SK-N-MC (cell line): ENCODE data around the gene GTF3C6.
"Not testable (repeated sequence)": the region's sequence is repeated elsewhere in the genome, so short reads cannot be mapped to it uniquely, and the experiment has no call there.

Source experiments
- DNase-seq: peaks from one replicate; pipeline ENCODE4 v3.0.0-alpha.2; 2011; ENCODE audit warnings: low read depth, low spot score
- H3K27ac ChIP-seq: fragments of 200-600 bp; sonication (generic); 2 replicates; pipeline ENCODE4 v1.5.1; 2016; ENCODE audit warnings: mixed run types
- H3K36me3 ChIP-seq: fragments of 200-600 bp; sonication (generic); 2 replicates; pipeline ENCODE4 v1.6.1; 2017; ENCODE audit warnings: antibody characterized with exemption, low read length, mixed read lengths; ENCODE audit not compliant: insufficient read depth
- H3K4me3 ChIP-seq: fragments of 200-600 bp; sonication (generic); 2 replicates; pipeline ENCODE4 v1.5.1; 2016
- H3K9ac ChIP-seq: fragments of 200-600 bp; sonication (generic); 2 replicates; pipeline ENCODE4 v1.8.0; 2017; ENCODE audit warnings: mixed run types, mixed read lengths; ENCODE audit not compliant: insufficient read length
- H3K9me3 ChIP-seq: fragments of 200-600 bp; sonication (generic); 2 replicates; pipeline ENCODE4 v1.6.1; 2017; ENCODE audit warnings: low read depth, mild to moderate bottlenecking, antibody characterized with exemption, low read length, moderate library complexity, mixed read lengths
- EZH2 ChIP-seq: fragments of 200-600 bp; sonication (generic); IDR thresholded peaks from one replicate; pipeline ENCODE4 v1.6.1; 2017; ENCODE audit warnings: antibody characterized with exemption
- FOXP2 ChIP-seq: optimal IDR thresholded peaks from 2 replicates; pipeline ENCODE3; 2011; ENCODE audit warnings: mild to moderate bottlenecking, moderate library complexity; ENCODE audit not compliant: insufficient read depth; ENCODE audit errors: extremely low read length, control extremely low read depth
- POLR2AphosphoS5 ChIP-seq: IDR thresholded peaks from 2 replicates; pipeline ENCODE4 v1.6.1; 2012; ENCODE audit warnings: mild to moderate bottlenecking, low read depth, low read length, borderline replicate concordance

Gene GTF3C6

GRCh38 chr6:110965629-110966229 is 7.2 kb downstream of the GTF3C6 start:
- Histone ChIP-seq H3K4me3 (no peak overlapping the region), H3K36me3 (peaks cover 56% of the 10 kb centered on the region), H3K9me3 (no peaks in the 10 kb centered on the region), H3K9ac (no peak overlapping the region), H3K27ac (no peak overlapping the region)
- no peak for TF ChIP-seq EZH2
- no peak for TF ChIP-seq FOXP2
- TF ChIP-seq POLR2AphosphoS5 = no peak
- DNase-seq = no peak

GRCh38 chr6:110968661-110969060 is 10.2 kb downstream of the GTF3C6 start:
- H3K4me3 ChIP-seq, DNase-seq, H3K9me3 ChIP-seq, H3K9ac ChIP-seq, H3K27ac ChIP-seq: not testable (repeated sequence)
- peaks cover 27% of the 10 kb centered on the region for H3K36me3 ChIP-seq

GRCh38 chr6:110971468-110971867 is 13.0 kb downstream of the GTF3C6 start:
- H3K9me3 ChIP-seq = no peaks in the 10 kb centered on the region
- H3K9ac ChIP-seq = no peak overlapping the region
- H3K4me3 ChIP-seq = no peak overlapping the region
- TF ChIP-seq FOXP2 (no peak), POLR2AphosphoS5 (no peak)
- H3K36me3 ChIP-seq = peaks cover 13% of the 10 kb centered on the region
- no peak overlapping the region for H3K27ac ChIP-seq
- no peak for DNase-seq

GRCh38 chr6:110976575-110976974 is 18.1 kb downstream of the GTF3C6 start:
- TF ChIP-seq POLR2AphosphoS5 (no peak), FOXP2 (no peak), EZH2 (no peak)
- Histone ChIP-seq H3K9ac (no peak overlapping the region), H3K27ac (no peak overlapping the region), H3K36me3 (peaks cover 11% of the 10 kb centered on the region), H3K4me3 (no peak overlapping the region), H3K9me3 (no peaks in the 10 kb centered on the region; the same call in 1 of the 2 replicates)
- DNase-seq = no peak

GRCh38 chr6:110979565-110980101 is 21.1 kb downstream of the GTF3C6 start:
- TF ChIP-seq FOXP2 (no peak), POLR2AphosphoS5 (no peak), EZH2 (no peak)
- H3K4me3 ChIP-seq = no peak overlapping the region

GRCh38 chr6:110980227-110980626 is 21.7 kb downstream of the GTF3C6 start:
- Histone ChIP-seq H3K4me3 (no peak overlapping the region), H3K27ac (no peak overlapping the region), H3K9ac (no peak overlapping the region), H3K36me3 (peaks cover 20% of the 10 kb centered on the region), H3K9me3 (no peaks in the 10 kb centered on the region; the same call in 1 of the 2 replicates)
- no peak for DNase-seq
- TF ChIP-seq POLR2AphosphoS5 (no peak), EZH2 (no peak), FOXP2 (no peak)

More at GRCh38 chr6:110979565-110980101, 21.1 kb downstream of the GTF3C6 start:
- Histone ChIP-seq H3K36me3 (peaks cover 14% of the 10 kb centered on the region), H3K9me3 (no peaks in the 10 kb centered on the region; the same call in 1 of the 2 replicates), H3K9ac (no peak overlapping the region), H3K27ac (no peak overlapping the region)
- no peak for DNase-seq

GRCh38 chr6:110980648-110981047 is 22.1 kb downstream of the GTF3C6 start:
- no peak for TF ChIP-seq FOXP2
- TF ChIP-seq EZH2 = no peak
- TF ChIP-seq POLR2AphosphoS5 = no peak
- no peak overlapping the region for H3K27ac ChIP-seq
- H3K36me3 ChIP-seq = peaks cover 24% of the 10 kb centered on the region
- H3K4me3 ChIP-seq = peak overlapping the region; percentile 92
- no peak for DNase-seq
- peak overlapping the region; percentile 89 for H3K9ac ChIP-seq
- no peaks in the 10 kb centered on the region; the same call in 1 of the 2 replicates for H3K9me3 ChIP-seq

GRCh38 chr6:110981202-110981600 is 22.7 kb downstream of the GTF3C6 start:
- H3K27ac ChIP-seq = peak overlapping the region; percentile 85
- peaks cover 30% of the 10 kb centered on the region for H3K36me3 ChIP-seq
- peak overlapping the region; percentile 92 for H3K4me3 ChIP-seq
- TF ChIP-seq POLR2AphosphoS5 = no peak
- TF ChIP-seq EZH2 = no peak
- TF ChIP-seq FOXP2 = no peak
- DNase-seq = no peak
- H3K9ac ChIP-seq = peak overlapping the region; percentile 89
- no peaks in the 10 kb centered on the region; the same call in 1 of the 2 replicates for H3K9me3 ChIP-seq

- Histone ChIP-seq H3K9ac (no peak overlapping the region), H3K27ac (no peak overlapping the region), H3K36me3 (peaks cover 83% of the 10 kb centered on the region), H3K9me3 (no peaks in the 10 kb centered on the region), H3K4me3 (no peak overlapping the region)
- TF ChIP-seq FOXP2 (no peak), POLR2AphosphoS5 (no peak), EZH2 (no peak)
- DNase-seq = no peak
Measured at GRCh38 chr6:110990840-110991576, 32.5 kb downstream of the GTF3C6 start.
